Endodermal cell (in vitro differentiated cells): ENCODE data around the gene EHD4. TPM values are rescaled to one million over a fixed set of nuclear protein-coding genes. Genes with fewer than 3 reads are reported as not detected.

Experiments used
- DNase-seq: peaks from one replicate; pipeline ENCODE4 v3.0.0-alpha.2; 2017
- H3K27ac ChIP-seq: 2 replicates; pipeline ENCODE4 v1.5.1; 2013; ENCODE audit warnings: mild to moderate bottlenecking, low read depth, low read length, moderate library complexity
- H3K27me3 ChIP-seq: 2 replicates; pipeline ENCODE4 v1.6.1; 2013; ENCODE audit warnings: mild to moderate bottlenecking, low read length, moderate library complexity; ENCODE audit not compliant: insufficient read depth, control insufficient read depth, poor library complexity, severe bottlenecking
- H3K36me3 ChIP-seq: 2 replicates; pipeline ENCODE4 v1.7.0; 2013; ENCODE audit warnings: mild to moderate bottlenecking, low read length, moderate library complexity; ENCODE audit not compliant: control insufficient read depth, insufficient read depth
- H3K4me1 ChIP-seq: one replicate; pipeline ENCODE4 v1.7.0; 2013; ENCODE audit warnings: low read length; ENCODE audit not compliant: control insufficient read depth, insufficient read depth
- H3K4me3 ChIP-seq: 2 replicates; pipeline ENCODE4 v1.5.1; 2013; ENCODE audit warnings: mild to moderate bottlenecking, low read length, moderate library complexity
- H3K9ac ChIP-seq: 2 replicates; pipeline ENCODE4 v1.6.1; 2013; ENCODE audit warnings: mild to moderate bottlenecking, low read length, moderate library complexity; ENCODE audit not compliant: poor library complexity, severe bottlenecking; ENCODE audit errors: extremely low read depth
- H3K9me3 ChIP-seq: 2 replicates; pipeline ENCODE4 v1.6.1; 2013; ENCODE audit warnings: mild to moderate bottlenecking, low read length, moderate library complexity; ENCODE audit not compliant: control insufficient read depth
- H3K27ac Mint-ChIP-seq: 2 replicates; pipeline ENCODE4 v1.8.0; 2020; ENCODE audit warnings: mixed read lengths
- H3K27me3 Mint-ChIP-seq: 2 replicates; pipeline ENCODE4 v1.8.0; 2021; ENCODE audit warnings: mild to moderate bottlenecking, mixed read lengths; ENCODE audit not compliant: insufficient read depth
- H3K36me3 Mint-ChIP-seq: 2 replicates; pipeline ENCODE4 v1.8.0; 2020; ENCODE audit warnings: low read depth, mixed read lengths
- H3K4me1 Mint-ChIP-seq: 2 replicates; pipeline ENCODE4 v1.8.0; 2020; ENCODE audit warnings: mixed read lengths
- H3K4me3 Mint-ChIP-seq: 2 replicates; pipeline ENCODE4 v1.8.0; 2020; ENCODE audit warnings: mild to moderate bottlenecking, moderate library complexity, mixed read lengths
- H3K9me3 Mint-ChIP-seq: 2 replicates; pipeline ENCODE4 v1.8.0; 2020; ENCODE audit warnings: mild to moderate bottlenecking, mixed read lengths
- WGBS, 2 experiments: methylation state at CpG; one replicate each; pipeline versions ENCODE4 v1.1.5 to v1.1.7; 2013; ENCODE audit warnings: missing lambda C conversion rate in 2 of 2, mixed read lengths in 1 of 2; ENCODE audit not compliant: insufficient coverage in 1 of 2, insufficient read length in 1 of 2; 5-methylcytosine and 5-hydroxymethylcytosine counted together
- total RNA-seq, 2 donors: library from RNA; stranded (reverse); fragmentation: NEBNext Ultra II Directional in 1 of 2; extraction: Animal tissue kit (Norgen Biotek cat#: 25700) in 1 of 2; gene quantifications; 2 replicates in 1 of 2; 3 replicates in 1 of 2; pipeline ENCODE4 v1.2.1, GENCODE V29; 2021
- TF ChIP-seq, protein P1 (sequence below): fragments of 200-600 bp; sonication (generic); conservative IDR thresholded peaks from 2 replicates; pipeline ENCODE4 v1.5.0; 2021; ENCODE audit warnings: antibody characterized with exemption, mild to moderate bottlenecking

EHD4 gene
- total RNA-seq, 2 donors from 2014 or later = 16.9 to 17.3 TPM

DNA sequence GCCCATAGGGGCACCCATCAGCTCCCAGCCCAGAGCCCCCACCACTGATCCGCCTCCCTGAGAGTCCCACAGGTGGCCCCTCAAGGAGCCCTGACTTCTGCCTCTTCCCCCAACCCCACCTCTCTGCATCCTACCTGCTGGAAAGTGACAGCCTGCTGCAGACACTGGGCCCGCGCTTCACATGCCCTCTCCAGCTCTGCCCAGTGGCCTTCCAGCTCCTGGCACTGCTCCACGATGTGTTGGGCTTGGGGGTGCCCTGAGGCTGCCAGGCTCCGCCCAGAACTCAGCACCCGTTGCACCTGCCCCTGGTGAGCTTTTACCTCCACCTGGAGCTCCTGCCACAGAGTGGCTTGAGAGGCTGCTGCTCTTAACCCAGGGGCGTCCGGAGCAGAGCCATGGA is 98.6 kb downstream of the EHD4 start:
- no peaks in the 10 kb centered on the region for H3K27me3 ChIP-seq
- no peak for DNase-seq
- TF ChIP-seq, protein P1, sequence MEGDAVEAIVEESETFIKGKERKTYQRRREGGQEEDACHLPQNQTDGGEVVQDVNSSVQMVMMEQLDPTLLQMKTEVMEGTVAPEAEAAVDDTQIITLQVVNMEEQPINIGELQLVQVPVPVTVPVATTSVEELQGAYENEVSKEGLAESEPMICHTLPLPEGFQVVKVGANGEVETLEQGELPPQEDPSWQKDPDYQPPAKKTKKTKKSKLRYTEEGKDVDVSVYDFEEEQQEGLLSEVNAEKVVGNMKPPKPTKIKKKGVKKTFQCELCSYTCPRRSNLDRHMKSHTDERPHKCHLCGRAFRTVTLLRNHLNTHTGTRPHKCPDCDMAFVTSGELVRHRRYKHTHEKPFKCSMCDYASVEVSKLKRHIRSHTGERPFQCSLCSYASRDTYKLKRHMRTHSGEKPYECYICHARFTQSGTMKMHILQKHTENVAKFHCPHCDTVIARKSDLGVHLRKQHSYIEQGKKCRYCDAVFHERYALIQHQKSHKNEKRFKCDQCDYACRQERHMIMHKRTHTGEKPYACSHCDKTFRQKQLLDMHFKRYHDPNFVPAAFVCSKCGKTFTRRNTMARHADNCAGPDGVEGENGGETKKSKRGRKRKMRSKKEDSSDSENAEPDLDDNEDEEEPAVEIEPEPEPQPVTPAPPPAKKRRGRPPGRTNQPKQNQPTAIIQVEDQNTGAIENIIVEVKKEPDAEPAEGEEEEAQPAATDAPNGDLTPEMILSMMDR = no peak
- H3K4me3 ChIP-seq = no peak overlapping the region
- 91% methylated on average over 8 of the region's 8 CpGs for WGBS, 2 experiments
- no peaks in the 10 kb centered on the region for H3K36me3 ChIP-seq
- H3K27me3 Mint-ChIP-seq = peaks cover 4% of the 10 kb centered on the region
- H3K4me1 Mint-ChIP-seq = no peaks in the 10 kb centered on the region
- H3K4me3 Mint-ChIP-seq = no peak overlapping the region
- no peaks in the 10 kb centered on the region for H3K9me3 ChIP-seq
- H3K27ac Mint-ChIP-seq = no peak overlapping the region
- no peaks in the 10 kb centered on the region for H3K36me3 Mint-ChIP-seq
- no peak overlapping the region for H3K9ac ChIP-seq
- H3K9me3 Mint-ChIP-seq = no peaks in the 10 kb centered on the region
- no peak overlapping the region for H3K27ac ChIP-seq
- H3K4me1 ChIP-seq = no peaks in the 10 kb centered on the region

DNA sequence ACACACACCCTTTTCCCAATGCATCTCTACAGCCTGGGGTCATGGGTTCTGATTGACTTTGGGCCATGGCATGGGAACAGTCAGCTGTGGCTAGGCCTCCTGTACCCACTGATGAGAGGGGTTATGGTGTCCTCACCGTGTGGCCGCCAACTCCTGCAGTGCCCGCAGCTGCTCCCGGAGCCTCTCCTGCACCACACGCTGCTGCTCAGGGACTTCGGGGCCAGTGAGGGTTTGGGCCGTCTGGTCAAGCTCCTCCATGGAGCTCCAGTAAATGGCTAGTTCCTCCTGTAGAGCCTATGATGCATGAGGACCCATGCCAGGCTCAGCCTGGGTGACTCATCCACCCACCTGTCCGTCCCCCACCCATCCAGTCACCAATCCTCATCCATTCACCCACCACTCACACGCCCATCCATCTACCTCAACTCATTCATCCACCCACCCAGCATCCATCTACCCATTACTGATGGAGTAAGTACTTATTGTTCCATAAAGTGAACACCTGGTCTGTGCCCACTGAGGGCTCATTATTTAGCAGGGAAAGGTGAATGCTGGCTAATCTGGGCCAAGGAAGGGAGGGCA is 100.1 kb downstream of the EHD4 start:
- 95 to 98% methylated on average over 7 to 9 of the region's 9 CpGs for WGBS, 2 experiments
- Mint-ChIP-seq H3K4me3 (no peak overlapping the region), H3K36me3 (no peaks in the 10 kb centered on the region), H3K27me3 (peaks cover 4% of the 10 kb centered on the region), H3K4me1 (peaks cover 2% of the 10 kb centered on the region), H3K9me3 (no peaks in the 10 kb centered on the region), H3K27ac (no peak overlapping the region)
- TF ChIP-seq, protein P1 = no peak
- H3K9ac ChIP-seq = no peak overlapping the region
- no peaks in the 10 kb centered on the region for H3K9me3 ChIP-seq
- H3K27me3 ChIP-seq = no peaks in the 10 kb centered on the region
- H3K36me3 ChIP-seq = no peaks in the 10 kb centered on the region
- no peaks in the 10 kb centered on the region for H3K4me1 ChIP-seq
- DNase-seq = no peak
- H3K27ac ChIP-seq = no peak overlapping the region
- H3K4me3 ChIP-seq = no peak overlapping the region

GRCh38 chr15:41871175-41871905 is 101.0 kb downstream of the EHD4 start:
- Mint-ChIP-seq H3K4me3 (no peak overlapping the region), H3K27me3 (peaks cover 4% of the 10 kb centered on the region), H3K27ac (no peak overlapping the region), H3K9me3 (no peaks in the 10 kb centered on the region), H3K4me1 (peaks cover 4% of the 10 kb centered on the region), H3K36me3 (no peaks in the 10 kb centered on the region)
- no peaks in the 10 kb centered on the region for H3K9me3 ChIP-seq
- H3K4me1 ChIP-seq = peaks cover 2% of the 10 kb centered on the region
- DNase-seq = no peak
- no peak overlapping the region for H3K4me3 ChIP-seq
- TF ChIP-seq, protein P1 = no peak
- no peak overlapping the region for H3K27ac ChIP-seq
- H3K9ac ChIP-seq = no peak overlapping the region
- 92 to 98% methylated on average over 6 to 19 of the region's 19 CpGs for WGBS, 2 experiments
- H3K27me3 ChIP-seq = no peaks in the 10 kb centered on the region
- H3K36me3 ChIP-seq = no peaks in the 10 kb centered on the region
